CD4-positive, alpha-beta T cell (primary cell): ENCODE measurements around the gene PVALEF. TPM values are rescaled to one million over a fixed set of nuclear protein-coding genes. Genes with fewer than 3 reads are reported as not detected.

Source experiments
- ATAC-seq: fragments of 200-7000 bp; cut with Tn5 transposase; one replicate; pipeline ENCODE4 v1.10.0; 2022; ENCODE audit warnings: mild to moderate bottlenecking; ENCODE audit not compliant: poor library complexity
- CTCF ChIA-PET: fragments of 350-600 bp; sonication (Branson Sonifier 250); formaldehyde crosslinking; loops from one replicate; lab custom pipeline; 2021; ENCODE audit warnings: antibody characterized with exemption, inconsistent platforms; lab: Charles Lee
- POLR2A ChIA-PET: fragments of 350-600 bp; sonication (Branson Sonifier 250); formaldehyde crosslinking; loops from one replicate; lab custom pipeline; 2021; ENCODE audit warnings: antibody characterized with exemption, inconsistent platforms; lab: Charles Lee
- DNase-seq, 14 experiments: peaks; one replicate each; pipeline ENCODE4 v3.0.0-alpha.2; 2013 to 2020; ENCODE audit warnings: mixed read lengths in 2 of 14
- H3K27ac ChIP-seq, 2 donors: one replicate each; pipeline versions ENCODE4 v1.5.1 to v1.7.0; 2013; ENCODE audit warnings: low read length in 2 of 2, low read depth in 1 of 2, mild to moderate bottlenecking in 1 of 2
- H3K27me3 ChIP-seq, 2 experiments: 1 replicate in 1 of 2; 2 replicates in 1 of 2; pipeline versions ENCODE4 v1.6.1 to v1.7.0; 2013; ENCODE audit warnings: low read length in 2 of 2, control low read depth in 1 of 2, mild to moderate bottlenecking in 1 of 2, moderate library complexity in 1 of 2; ENCODE audit not compliant: insufficient read depth in 2 of 2, control insufficient read depth in 1 of 2
- H3K36me3 ChIP-seq: one replicate; pipeline ENCODE4 v1.6.1; 2013; ENCODE audit warnings: low read length, control low read depth; ENCODE audit not compliant: insufficient read depth
- H3K4me1 ChIP-seq: one replicate; pipeline ENCODE4 v1.6.1; 2013; ENCODE audit warnings: low read length, control low read depth; ENCODE audit not compliant: insufficient read depth
- H3K4me3 ChIP-seq: one replicate; pipeline ENCODE4 v1.5.1; 2013; ENCODE audit warnings: mild to moderate bottlenecking, low read length, moderate library complexity
- H3K9me3 ChIP-seq, 2 experiments: 1 replicate in 1 of 2; 2 replicates in 1 of 2; pipeline versions ENCODE4 v1.6.1 to v1.7.0; 2013; ENCODE audit warnings: low read length in 2 of 2, mild to moderate bottlenecking in 2 of 2, control low read depth in 1 of 2, moderate library complexity in 1 of 2; ENCODE audit not compliant: control insufficient read depth in 1 of 2, insufficient read depth in 1 of 2
- H3K27ac Mint-ChIP-seq: one replicate; pipeline ENCODE4 v1.8.0; 2020; ENCODE audit warnings: mixed read lengths
- H3K27me3 Mint-ChIP-seq: one replicate; pipeline ENCODE4 v1.8.0; 2021; ENCODE audit warnings: mixed read lengths
- H3K36me3 Mint-ChIP-seq: one replicate; pipeline ENCODE4 v1.8.0; 2021; ENCODE audit warnings: low read depth, mixed read lengths
- H3K4me1 Mint-ChIP-seq: one replicate; pipeline ENCODE4 v1.8.0; 2021; ENCODE audit warnings: low read depth, mixed read lengths
- H3K4me3 Mint-ChIP-seq: one replicate; pipeline ENCODE4 v1.8.0; 2020; ENCODE audit warnings: mild to moderate bottlenecking, mixed read lengths
- H3K9me3 Mint-ChIP-seq: one replicate; pipeline ENCODE4 v1.8.0; 2020; ENCODE audit warnings: mixed read lengths
- intact Hi-C, 2 experiments: fragments of 100-400 bp; cut with DNase I in 1 of 2; cut with micrococcal nuclease in 1 of 2; formaldehyde crosslinking; loops; one replicate each; pipeline versions ENCODE4 v1.15.1 to v1.9.0; 2023 to 2025; cut with DNase I, micrococcal nuclease
- microRNA-seq: library from miRNA; unstranded; fragments of <30 nt; microRNA quantifications from one replicate; pipeline ENCODE4 v1.2.0, GENCODE V29; 2021; ENCODE audit warnings: borderline microRNAs expressed, borderline replicate concordance
- total RNA-seq, 174 experiments: library from RNA in 2 of 174; stranded (reverse) in 2 of 174; gene quantifications; one replicate each; pipeline ENCODE4 v1.2.3 and lab custom pipeline; 2021 to 2026
- TF ChIP-seq, protein P1 (sequence below): fragments of 200-600 bp; IDR thresholded peaks from one replicate; pipeline ENCODE4 v1.8.0; 2022; ENCODE audit warnings: antibody characterized with exemption, mild to moderate bottlenecking

Gene PVALEF
- total RNA-seq, 2 experiments from 2014 or later = not detected

- intact Hi-C loops = no loop called here
- POLR2A ChIA-PET = interaction anchor here (1.4 kb wide), 1 partner anchor 8 kb away, joined by 4 read pairs; the partner anchor contains the start of gene TEPSIN
- DNase-seq = peak in 2 of 14 experiments; percentile 17 to 41
- CTCF ChIA-PET = no interaction called here
- Mint-ChIP-seq H3K4me3 (no peak overlapping the region), H3K4me1 (peaks cover 19% of the 10 kb centered on the region), H3K36me3 (peaks cover 36% of the 10 kb centered on the region), H3K9me3 (no peaks in the 10 kb centered on the region), H3K27me3 (no peaks in the 10 kb centered on the region), H3K27ac (no peak overlapping the region)
- no peak for ATAC-seq
- TF ChIP-seq, protein P1, sequence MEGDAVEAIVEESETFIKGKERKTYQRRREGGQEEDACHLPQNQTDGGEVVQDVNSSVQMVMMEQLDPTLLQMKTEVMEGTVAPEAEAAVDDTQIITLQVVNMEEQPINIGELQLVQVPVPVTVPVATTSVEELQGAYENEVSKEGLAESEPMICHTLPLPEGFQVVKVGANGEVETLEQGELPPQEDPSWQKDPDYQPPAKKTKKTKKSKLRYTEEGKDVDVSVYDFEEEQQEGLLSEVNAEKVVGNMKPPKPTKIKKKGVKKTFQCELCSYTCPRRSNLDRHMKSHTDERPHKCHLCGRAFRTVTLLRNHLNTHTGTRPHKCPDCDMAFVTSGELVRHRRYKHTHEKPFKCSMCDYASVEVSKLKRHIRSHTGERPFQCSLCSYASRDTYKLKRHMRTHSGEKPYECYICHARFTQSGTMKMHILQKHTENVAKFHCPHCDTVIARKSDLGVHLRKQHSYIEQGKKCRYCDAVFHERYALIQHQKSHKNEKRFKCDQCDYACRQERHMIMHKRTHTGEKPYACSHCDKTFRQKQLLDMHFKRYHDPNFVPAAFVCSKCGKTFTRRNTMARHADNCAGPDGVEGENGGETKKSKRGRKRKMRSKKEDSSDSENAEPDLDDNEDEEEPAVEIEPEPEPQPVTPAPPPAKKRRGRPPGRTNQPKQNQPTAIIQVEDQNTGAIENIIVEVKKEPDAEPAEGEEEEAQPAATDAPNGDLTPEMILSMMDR = no peak
- Histone ChIP-seq H3K4me3 (no peak overlapping the region), H3K27me3 (no peaks in the 10 kb centered on the region), H3K36me3 (peaks cover 43% of the 10 kb centered on the region), H3K9me3 (no peaks in the 10 kb centered on the region), H3K27ac (no peak overlapping the region), H3K4me1 (no peaks in the 10 kb centered on the region)
Measured at GRCh38 chr17:81230043-81230820, 64.9 kb downstream of the PVALEF start.

DNA sequence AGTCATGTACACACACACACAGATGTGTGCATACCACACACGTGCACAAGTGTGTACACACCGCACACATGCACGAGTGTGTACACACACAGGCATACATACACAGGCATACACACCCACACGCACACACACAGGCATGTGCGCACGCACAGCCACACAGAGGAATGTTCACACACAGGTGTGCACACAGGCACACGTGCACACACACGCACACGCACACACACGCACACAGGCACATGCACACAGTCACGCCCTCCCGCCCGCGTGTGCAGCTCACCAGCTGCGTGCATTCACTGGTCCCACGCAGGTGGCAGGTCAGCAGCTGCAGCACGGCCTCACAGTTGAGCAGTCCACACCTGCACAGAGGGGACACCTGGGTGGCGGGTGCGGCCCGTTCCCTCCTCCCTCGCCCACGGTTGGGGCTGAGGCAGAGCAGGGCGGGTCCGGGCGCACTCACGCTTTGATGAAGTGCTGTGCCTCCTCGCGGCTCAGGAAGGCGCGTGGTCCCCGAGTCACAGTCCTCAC lies 65.9 kb downstream of the PVALEF start:
- TF ChIP-seq, protein P1 = no peak
- intact Hi-C loops = no loop called here
- no peaks in the 10 kb centered on the region for H3K9me3 Mint-ChIP-seq
- H3K27me3 ChIP-seq = no peaks in the 10 kb centered on the region
- CTCF ChIA-PET = no interaction called here
- H3K9me3 ChIP-seq = no peaks in the 10 kb centered on the region
- POLR2A ChIA-PET = no interaction called here
- DNase-seq (no peak), ATAC-seq (no peak)
- no peak overlapping the region for H3K27ac ChIP-seq
- peaks cover 50% of the 10 kb centered on the region for H3K36me3 ChIP-seq
- H3K4me3 Mint-ChIP-seq = peak overlapping the region; percentile 42
- peak overlapping the region; percentile 34 for H3K27ac Mint-ChIP-seq
- no peak overlapping the region for H3K4me3 ChIP-seq
- peaks cover 37% of the 10 kb centered on the region for H3K36me3 Mint-ChIP-seq
- H3K4me1 ChIP-seq = peaks cover 7% of the 10 kb centered on the region
- H3K27me3 Mint-ChIP-seq = no peaks in the 10 kb centered on the region
- H3K4me1 Mint-ChIP-seq = peaks cover 19% of the 10 kb centered on the region

DNA sequence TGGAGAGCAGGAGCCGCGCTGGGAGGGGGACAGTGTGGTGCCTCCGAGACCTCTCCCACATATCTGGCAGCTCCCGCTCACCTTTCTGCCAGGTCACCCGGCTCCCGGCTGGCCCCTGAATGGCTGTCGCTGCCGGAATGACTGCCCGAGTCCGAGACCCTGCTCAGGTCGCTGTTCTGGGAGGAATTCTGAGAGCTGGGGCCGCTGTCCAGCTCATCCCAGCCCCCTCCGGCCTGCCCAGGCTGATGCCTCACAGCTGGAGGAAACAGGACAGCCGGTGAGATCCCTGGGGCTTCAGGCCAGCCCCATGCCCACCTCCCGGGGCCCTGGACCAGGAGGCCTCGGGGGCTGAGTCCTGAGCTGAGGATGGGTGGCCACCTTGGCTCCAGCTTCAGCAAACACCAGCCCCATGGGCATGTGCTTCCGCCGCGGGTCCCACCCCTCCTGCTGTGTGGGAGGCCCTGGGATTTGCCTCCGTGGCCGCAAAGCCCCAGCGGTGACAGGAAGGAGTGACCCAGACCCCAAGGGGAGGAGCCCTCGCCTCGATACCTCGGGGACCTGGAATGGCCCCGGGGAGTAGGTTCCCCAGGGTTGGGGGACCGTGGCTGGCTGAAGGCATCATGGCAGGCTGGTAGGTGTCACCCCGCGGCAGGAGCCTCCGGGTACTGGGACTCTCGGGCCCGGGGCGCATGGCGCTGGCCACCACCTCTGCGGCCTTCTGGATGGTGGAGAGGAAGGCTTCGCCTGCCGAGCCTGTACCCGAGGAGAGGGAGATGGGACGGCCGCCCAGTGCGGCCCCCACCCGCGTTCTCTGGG lies 66.7 kb downstream of the PVALEF start:
- H3K4me1 ChIP-seq = peaks cover 15% of the 10 kb centered on the region
- peak in 1 of 14 experiments; percentile 30 for DNase-seq
- no peaks in the 10 kb centered on the region for H3K27me3 ChIP-seq
- intact Hi-C loops = no loop called here
- Mint-ChIP-seq H3K9me3 (no peaks in the 10 kb centered on the region), H3K36me3 (peaks cover 37% of the 10 kb centered on the region), H3K4me3 (no peak overlapping the region), H3K27me3 (no peaks in the 10 kb centered on the region), H3K4me1 (peaks cover 19% of the 10 kb centered on the region), H3K27ac (no peak overlapping the region)
- no peak for ATAC-seq
- H3K9me3 ChIP-seq = no peaks in the 10 kb centered on the region
- no peak overlapping the region for H3K4me3 ChIP-seq
- CTCF ChIA-PET = no interaction called here
- TF ChIP-seq, protein P1 = no peak
- peaks cover 50% of the 10 kb centered on the region for H3K36me3 ChIP-seq
- H3K27ac ChIP-seq = no peak overlapping the region
- POLR2A ChIA-PET = no interaction called here

Small RNA genes within 50 kb of the gene (microRNA-seq; reads per million reads assigned to microRNA genes)
- not detected for gene MIR1250
- gene MIR3065 = not detected
- gene MIR338 = not detected
- not detected for gene MIR657

Other genes with a start within 250 kb of the PVALEF start
- 10 to 100 TPM; 11.5 to 13.3 TPM for gene CHMP6, start 173.7 kb upstream of the PVALEF start, total RNA-seq
- gene BAIAP2, start 130.4 kb upstream of the PVALEF start, total RNA-seq = 1 to 10 TPM; 4.2 to 4.9 TPM
- gene AATK, start 714 bp downstream of the PVALEF start, total RNA-seq = under 1 TPM; 0.25 to 0.82 TPM
- gene CEP131, start 57.5 kb downstream of the PVALEF start, total RNA-seq = 10 to 100 TPM; 11.2 to 12.3 TPM
- 10 to 100 TPM; 68.2 to 74.4 TPM for gene TEPSIN, start 73.5 kb downstream of the PVALEF start, total RNA-seq
- gene NDUFAF8, start 73.8 kb downstream of the PVALEF start, total RNA-seq = 10 to 100 TPM; 34.6 to 38.6 TPM
- 10 to 100 TPM; 22.8 to 26.4 TPM for gene SLC38A10, start 129.8 kb downstream of the PVALEF start, total RNA-seq
- under 1 TPM; 0.20 to 0.41 TPM for gene BAHCC1, start 229.9 kb downstream of the PVALEF start, total RNA-seq